H1 (cell line): ENCODE data around the gene CLEC7A. TPM values are rescaled to one million over a fixed set of nuclear protein-coding genes. Genes with fewer than 3 reads are reported as not detected.

Experiments used
- HDAC6 ChIP-seq: IDR thresholded peaks from one replicate; pipeline ENCODE4 v1.7.1; 2012; ENCODE audit warnings: low read depth, mild to moderate bottlenecking, inconsistent platforms, low read length, moderate library complexity
- JUND ChIP-seq: IDR thresholded peaks from 2 replicates; pipeline ENCODE4 v1.6.1; 2011; ENCODE audit warnings: mild to moderate bottlenecking, improper control_type of control experiment, low read length
- polyA plus RNA-seq, 7 experiments: library from polyadenylated mRNA; depleted of rRNA in 3 of 7; stranded (reverse) in 5 of 7; unstranded in 2 of 7; fragments of >200 nt in 5 of 7; fragments of 200-250 nt in 2 of 7; gene quantifications; 1 replicate in 5 of 7; 2 replicates in 1 of 7; 4 replicates in 1 of 7; pipeline versions ENCODE4 v1.2.1 to v1.2.3, GENCODE V29; 2011 to 2013; ENCODE audit warnings: missing spikeins in 2 of 7, mixed read lengths in 2 of 7
- total RNA-seq: library from RNA; stranded (reverse); fragmentation: NEBNext Ultra II Directional; extraction: Animal tissue kit (Norgen Biotek cat#: 25700); gene quantifications from 2 replicates; pipeline ENCODE4 v1.2.1, GENCODE V29; 2021

Gene CLEC7A
- total and polyA plus RNA-seq, 2 of the 8 experiments (the other 6 are each of a cell fraction or from before 2014, with no cell fraction given) = 0.09 to 0.15 TPM

GRCh38 chr12:10111451-10111850 lies 18.5 kb downstream of the CLEC7A start (continued):
- TF ChIP-seq HDAC6 (no peak), JUND (no peak)
- TF ChIP-seq, all 59 proteins: peak for 0
